Natural killer cell (primary cell): ENCODE results near the gene TXLNA. TPM values are rescaled to one million over a fixed set of nuclear protein-coding genes. Genes with fewer than 3 reads are reported as not detected.
A peak's percentile ranks its signal among the peaks of the same experiment; 100 is the strongest.

Experiments
- ATAC-seq, 3 donors: fragments of 150-1000 bp in 2 of 3; fragments of 200-7000 bp in 1 of 3; cut with Tn5 transposase; 1 replicate in 1 of 3; 2 replicates in 2 of 3; pipeline ENCODE4 v1.10.0; 2021; ENCODE audit warnings: mild to moderate bottlenecking in 2 of 3, moderate library complexity in 2 of 3
- DNase-seq, 2 donors: peaks; one replicate each; pipeline versions ENCODE4 v3.0.0 to v3.0.0-alpha.2; 2013 to 2021; ENCODE audit warnings: mixed read lengths in 1 of 2
- H3K27ac ChIP-seq: one replicate; pipeline ENCODE4 v1.5.1; 2013; ENCODE audit warnings: mild to moderate bottlenecking, low read length
- H3K27me3 ChIP-seq: one replicate; pipeline ENCODE4 v1.6.1; 2013; ENCODE audit warnings: low read length; ENCODE audit not compliant: control insufficient read depth, insufficient read depth
- H3K36me3 ChIP-seq: one replicate; pipeline ENCODE4 v1.6.1; 2013; ENCODE audit warnings: low read length; ENCODE audit not compliant: control insufficient read depth, insufficient read depth
- H3K4me1 ChIP-seq: one replicate; pipeline ENCODE4 v1.6.1; 2013; ENCODE audit warnings: low read length; ENCODE audit not compliant: control insufficient read depth, insufficient read depth
- H3K4me3 ChIP-seq: one replicate; pipeline ENCODE4 v1.5.1; 2013; ENCODE audit warnings: low read length
- H3K9me3 ChIP-seq: one replicate; pipeline ENCODE4 v1.6.1; 2013; ENCODE audit warnings: low read length; ENCODE audit not compliant: control insufficient read depth, insufficient read depth
- H3K27ac Mint-ChIP-seq, 2 donors: one replicate each; pipeline ENCODE4 v1.8.0; 2022; ENCODE audit warnings: mild to moderate bottlenecking in 2 of 2, mixed read lengths in 2 of 2, moderate library complexity in 1 of 2
- H3K27me3 Mint-ChIP-seq, 2 donors: one replicate each; pipeline ENCODE4 v1.8.0; 2022; ENCODE audit warnings: low read depth in 2 of 2, mixed read lengths in 2 of 2
- H3K36me3 Mint-ChIP-seq: one replicate; pipeline ENCODE4 v1.8.0; 2022; ENCODE audit warnings: mixed read lengths
- H3K4me1 Mint-ChIP-seq, 2 donors: one replicate each; pipeline ENCODE4 v1.8.0; 2022; ENCODE audit warnings: mixed read lengths in 2 of 2
- H3K4me3 Mint-ChIP-seq: one replicate; pipeline ENCODE4 v1.8.0; 2022; ENCODE audit warnings: mild to moderate bottlenecking, moderate library complexity, mixed read lengths
- H3K9me3 Mint-ChIP-seq, 2 donors: one replicate each; pipeline ENCODE4 v1.8.0; 2022; ENCODE audit warnings: mixed read lengths in 2 of 2
- WGBS: methylation state at CpG from one replicate; pipeline ENCODE4 v1.1.7; 2013; ENCODE audit warnings: missing lambda C conversion rate; ENCODE audit not compliant: insufficient coverage; 5-methylcytosine and 5-hydroxymethylcytosine counted together
- intact Hi-C: fragments of 100-400 bp; cut with micrococcal nuclease; formaldehyde crosslinking; loops from one replicate; pipeline ENCODE4 v1.14.2; 2022
- total RNA-seq, 4 donors: library from RNA; stranded (reverse); fragments of 120-200 nt in 1 of 4; gene quantifications; one replicate each; pipeline versions ENCODE4 v1.2.3 to v1.2.4, GENCODE V29; 2013 to 2022
- TF ChIP-seq, protein P1 (sequence below): fragments of 200-600 bp; IDR thresholded peaks from one replicate; pipeline ENCODE4 v1.8.0; 2022; ENCODE audit warnings: antibody characterized with exemption

The TXLNA gene
- total RNA-seq, 3 donors from 2014 or later (not counting 1 experiment from before 2014, with no cell fraction given) = 26.0 to 36.0 (median 33.3) TPM

DNA sequence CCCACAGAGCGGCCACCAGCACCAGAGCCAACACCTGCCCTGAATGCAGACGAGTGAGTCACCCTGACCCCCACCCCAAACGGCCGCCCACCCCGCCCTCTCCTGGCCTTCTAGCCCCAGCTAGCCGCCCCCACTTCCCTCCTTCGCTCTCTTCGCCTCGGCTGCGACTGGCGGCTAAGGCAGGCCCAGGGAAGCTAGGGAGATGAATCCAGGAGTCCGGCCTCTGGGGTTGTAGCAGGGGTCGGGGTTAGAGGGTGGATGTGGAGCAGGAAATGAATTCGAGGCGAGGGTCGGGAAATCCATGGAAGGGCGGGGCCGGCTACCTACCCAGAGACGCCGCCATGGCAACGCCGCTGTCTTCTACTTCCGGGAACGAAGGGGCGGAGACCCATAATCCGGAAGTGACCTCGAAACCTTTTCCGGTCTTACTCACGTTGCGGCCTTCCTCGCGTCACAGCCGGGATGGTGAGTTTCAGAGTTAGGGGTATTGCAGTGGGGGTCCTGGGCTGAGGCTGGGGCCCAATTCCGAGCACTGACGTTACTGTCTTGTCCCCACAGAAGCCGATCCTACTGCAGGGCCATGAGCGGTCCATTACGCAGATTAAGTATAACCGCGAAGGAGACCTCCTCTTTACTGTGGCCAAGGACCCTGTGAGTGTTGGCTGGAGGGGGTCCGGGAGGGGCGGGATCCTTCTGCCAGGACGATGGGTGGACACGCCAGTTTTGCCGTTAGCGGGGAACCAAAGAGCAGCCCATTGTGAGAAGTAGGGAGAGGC, 42.7 kb downstream of the TXLNA start, which contains the start of the genes EIF3I and TMEM234:
Gene EIF3I (plus strand): TSS at position 428 of the 776 bp plus-strand sequence. CDS start 35 bp downstream, at position 463.
Gene TMEM234 (minus strand): TSS at position 374 of the 776 bp plus-strand sequence. CDS start 31 bp downstream, at position 343.
- H3K4me1 Mint-ChIP-seq = peaks cover 20 to 29% of the 10 kb centered on the region in 2 donors
- intact Hi-C loops = loop anchor here (1.0 to 5.0 kb wide), 3 partner anchors 21 to 115 kb away; partner anchors contain the start of genes MARCKSL1 and TXLNA
- no peaks in the 10 kb centered on the region for H3K36me3 Mint-ChIP-seq

DNA sequence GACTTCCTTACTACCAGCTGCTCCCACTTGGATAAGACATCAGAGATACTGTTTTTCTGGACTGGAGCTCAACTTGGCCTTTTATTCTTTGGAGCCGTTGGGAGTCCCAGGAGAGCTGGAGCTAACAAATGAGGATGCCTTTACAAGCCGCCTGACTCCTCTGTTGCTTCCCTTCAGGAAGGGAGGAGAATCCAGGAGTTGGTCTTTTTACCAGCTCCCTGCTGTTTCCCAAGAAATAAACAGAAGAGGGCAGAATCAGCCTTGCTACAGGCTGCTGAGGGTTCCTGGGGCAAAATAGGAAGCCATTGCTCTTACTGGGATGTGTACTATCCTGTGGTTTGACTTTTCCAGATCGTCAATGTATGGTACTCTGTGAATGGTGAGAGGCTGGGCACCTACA, 44.2 kb downstream of the TXLNA start:
- peaks cover 20 to 29% of the 10 kb centered on the region in 2 donors for H3K4me1 Mint-ChIP-seq
- intact Hi-C loops = loop anchor here (5.0 kb wide), 1 partner anchor 114 kb away; the partner anchor contains the start of gene MARCKSL1

More for the DNA sequence above, 42.7 kb downstream of the TXLNA start, which contains the start of the genes EIF3I and TMEM234:
- Histone ChIP-seq H3K27me3 (no peaks in the 10 kb centered on the region), H3K4me3 (peak within 1 kb of the TSS; percentile 54), H3K9me3 (no peaks in the 10 kb centered on the region), H3K27ac (peak within 1 kb of the TSS; percentile 82), H3K36me3 (peaks cover 32% of the 10 kb centered on the region), H3K4me1 (peaks cover 30% of the 10 kb centered on the region)
- TF ChIP-seq, protein P1, sequence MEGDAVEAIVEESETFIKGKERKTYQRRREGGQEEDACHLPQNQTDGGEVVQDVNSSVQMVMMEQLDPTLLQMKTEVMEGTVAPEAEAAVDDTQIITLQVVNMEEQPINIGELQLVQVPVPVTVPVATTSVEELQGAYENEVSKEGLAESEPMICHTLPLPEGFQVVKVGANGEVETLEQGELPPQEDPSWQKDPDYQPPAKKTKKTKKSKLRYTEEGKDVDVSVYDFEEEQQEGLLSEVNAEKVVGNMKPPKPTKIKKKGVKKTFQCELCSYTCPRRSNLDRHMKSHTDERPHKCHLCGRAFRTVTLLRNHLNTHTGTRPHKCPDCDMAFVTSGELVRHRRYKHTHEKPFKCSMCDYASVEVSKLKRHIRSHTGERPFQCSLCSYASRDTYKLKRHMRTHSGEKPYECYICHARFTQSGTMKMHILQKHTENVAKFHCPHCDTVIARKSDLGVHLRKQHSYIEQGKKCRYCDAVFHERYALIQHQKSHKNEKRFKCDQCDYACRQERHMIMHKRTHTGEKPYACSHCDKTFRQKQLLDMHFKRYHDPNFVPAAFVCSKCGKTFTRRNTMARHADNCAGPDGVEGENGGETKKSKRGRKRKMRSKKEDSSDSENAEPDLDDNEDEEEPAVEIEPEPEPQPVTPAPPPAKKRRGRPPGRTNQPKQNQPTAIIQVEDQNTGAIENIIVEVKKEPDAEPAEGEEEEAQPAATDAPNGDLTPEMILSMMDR = no peak
- WGBS = under 1% methylated on average over 41 of the region's 46 CpGs
- Mint-ChIP-seq H3K27me3 (no peaks in the 10 kb centered on the region), H3K27ac (peak within 1 kb of the TSS; percentile 92 to 96), H3K4me3 (peak within 1 kb of the TSS; percentile 92), H3K9me3 (no peaks in the 10 kb centered on the region)
- ATAC-seq (peak; percentile 89 to 96 (median 93)), DNase-seq (peak; percentile 86 to 97)

DNA sequence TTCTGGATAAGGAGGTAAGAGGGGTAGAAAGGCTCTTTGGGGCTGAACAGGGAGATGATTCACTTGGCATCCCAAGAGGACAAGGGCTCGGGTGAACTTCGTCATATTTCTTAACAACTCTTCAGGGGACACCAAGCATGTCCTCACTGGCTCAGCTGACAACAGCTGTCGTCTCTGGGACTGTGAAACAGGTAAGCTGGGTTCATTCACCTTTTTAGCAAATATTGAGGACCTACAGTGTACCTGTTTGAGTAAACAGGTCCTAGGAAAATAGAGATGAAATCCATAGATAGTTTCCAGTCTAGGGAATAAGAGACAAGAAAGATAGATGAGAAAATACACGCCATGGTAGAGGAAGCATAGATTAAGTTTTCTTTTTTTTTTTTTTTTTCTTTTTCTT, 44.8 kb downstream of the TXLNA start:
- H3K4me1 ChIP-seq = peaks cover 30% of the 10 kb centered on the region
- no peaks in the 10 kb centered on the region for H3K9me3 Mint-ChIP-seq
- H3K36me3 ChIP-seq = peaks cover 45% of the 10 kb centered on the region
- H3K4me1 Mint-ChIP-seq = peaks cover 20 to 29% of the 10 kb centered on the region in 2 donors
- no peak overlapping the region for H3K4me3 ChIP-seq
- no peaks in the 10 kb centered on the region for H3K9me3 ChIP-seq
- intact Hi-C loops = loop anchor here (5.0 kb wide), 1 partner anchor 113 kb away; the partner anchor contains the start of gene MARCKSL1
- WGBS = 95% methylated on average over 4 of the region's 4 CpGs
- TF ChIP-seq, protein P1 = no peak
- no peak for ATAC-seq
- H3K27me3 Mint-ChIP-seq = no peaks in the 10 kb centered on the region
- peak overlapping the region; percentile 56 for H3K4me3 Mint-ChIP-seq
- peak overlapping the region; percentile 92 to 96 for H3K27ac Mint-ChIP-seq
- H3K27me3 ChIP-seq = no peaks in the 10 kb centered on the region
- DNase-seq = no peak
- H3K27ac ChIP-seq = no peak overlapping the region
- H3K36me3 Mint-ChIP-seq = peaks cover 18% of the 10 kb centered on the region

More for the DNA sequence above, 44.2 kb downstream of the TXLNA start:
- Histone ChIP-seq H3K4me1 (peaks cover 30% of the 10 kb centered on the region), H3K36me3 (peaks cover 40% of the 10 kb centered on the region), H3K27ac (no peak overlapping the region), H3K4me3 (no peak overlapping the region), H3K27me3 (no peaks in the 10 kb centered on the region), H3K9me3 (no peaks in the 10 kb centered on the region)
- Mint-ChIP-seq H3K27ac (peak overlapping the region; percentile 92 to 96), H3K4me3 (peak overlapping the region; percentile 92), H3K36me3 (peaks cover 15% of the 10 kb centered on the region), H3K27me3 (no peaks in the 10 kb centered on the region), H3K9me3 (no peaks in the 10 kb centered on the region)
- TF ChIP-seq, protein P1 = no peak
- 98% methylated on average over 3 of the region's 3 CpGs for WGBS
- ATAC-seq (no peak), DNase-seq (no peak)
